K562 (cell line): ENCODE results near the gene DOCK7. TPM values are rescaled to one million over a fixed set of nuclear protein-coding genes. Genes with fewer than 3 reads are reported as not detected.

Experiments used
- ATAC-seq: fragments of 200-7000 bp; cut with Tn5 transposase; 3 replicates; pipeline ENCODE4 v1.9.1; 2020; ENCODE audit warnings: moderate library complexity
- BruUV-seq: library from RNA; stranded (reverse); fragments of 400-500 nt; replicated peaks from 2 replicates; lab custom pipeline; 2021; lab: Mats Ljungman, UMichigan
- CTCF ChIA-PET: fragments of 300-600 bp; formaldehyde crosslinking; extraction: SDS; loops from one replicate; lab custom pipeline; 2021; ENCODE audit warnings: low intra/inter-chr PET ratio; lab: Yijun Ruan, JAX
- POLR2A ChIA-PET: fragments of 300-600, 350-650 bp; sonication (Branson Sonifier 250); formaldehyde crosslinking; extraction: SDS; loops from one replicate; lab custom pipeline; 2021; ENCODE audit warnings: antibody characterized with exemption, inconsistent platforms; lab: Yijun Ruan, JAX
- DNase-seq, 4 experiments: peaks; one replicate each; pipeline versions ENCODE4 v3.0.0 to v3.0.0-alpha.2; 2011 to 2018; ENCODE audit warnings: low spot score in 3 of 4, mixed read lengths in 3 of 4; ENCODE audit errors: extremely low read depth in 1 of 4
- FAIRE-seq: peaks from 2 replicates; lab custom pipeline; 2011; peaks lifted over from hg19 to GRCh38; lab: Jason Lieb, UNC
- H2AFZ ChIP-seq: 2 replicates; pipeline ENCODE4 v1.6.0; 2011; ENCODE audit warnings: low read depth, low read length, control low read depth, inconsistent platforms
- H3K27ac ChIP-seq: fragments of 200-600 bp; 3 replicates; pipeline ENCODE4 v1.8.0; 2011; ENCODE audit warnings: low read depth, mild to moderate bottlenecking, control low read depth, inconsistent platforms, low read length, moderate library complexity, mixed read lengths; ENCODE audit errors: extremely low read depth
- H3K27me3 ChIP-seq, 2 experiments: fragments of 300-600 bp in 1 of 2; 2 replicates in 1 of 2; 3 replicates in 1 of 2; pipeline versions ENCODE4 v1.6.0 to v1.8.0; 2011; ENCODE audit warnings: inconsistent platforms in 2 of 2, low read length in 2 of 2, mild to moderate bottlenecking in 1 of 2, mixed read lengths in 1 of 2, moderate library complexity in 1 of 2; ENCODE audit not compliant: control insufficient read depth in 2 of 2, insufficient read depth in 2 of 2
- H3K36me3 ChIP-seq: fragments of 300-600 bp; 3 replicates; pipeline ENCODE4 v1.8.0; 2011; ENCODE audit warnings: mild to moderate bottlenecking, low read length, inconsistent platforms; ENCODE audit not compliant: control insufficient read depth, insufficient read depth
- H3K4me1 ChIP-seq, 2 experiments: fragments of 200-600 bp in 1 of 2; replicated peaks in 1 of 2; 2 replicates in 1 of 2; 3 replicates in 1 of 2; pipeline versions ENCODE4 v1.5.1 to v1.8.0; 2011; ENCODE audit warnings: inconsistent platforms in 2 of 2, low read length in 2 of 2, mild to moderate bottlenecking in 1 of 2, mixed read lengths in 1 of 2, moderate library complexity in 1 of 2; ENCODE audit not compliant: control insufficient read depth in 2 of 2, insufficient read depth in 2 of 2
- H3K4me2 ChIP-seq: 2 replicates; pipeline ENCODE4 v1.6.1; 2011; ENCODE audit warnings: low read length, control low read depth, inconsistent platforms, mixed read lengths; ENCODE audit not compliant: insufficient read depth
- H3K4me3 ChIP-seq: fragments of 200-600 bp; sonication (generic), shearing (Covaris generic); 2 replicates; pipeline ENCODE4 v1.5.1; 2016; ENCODE audit warnings: control low read depth, inconsistent platforms
- H3K79me2 ChIP-seq: fragments of 200-600 bp; 3 replicates; pipeline ENCODE4 v1.8.0; 2011; ENCODE audit warnings: low read length, inconsistent platforms; ENCODE audit not compliant: control insufficient read depth, insufficient read depth
- H3K9ac ChIP-seq, 2 experiments: 2 replicates each; pipeline versions ENCODE4 v1.6.0 to v1.6.1; 2011; ENCODE audit warnings: low read depth in 2 of 2, low read length in 2 of 2, control low read depth in 1 of 2, inconsistent platforms in 1 of 2, mild to moderate bottlenecking in 1 of 2, mixed read lengths in 1 of 2; ENCODE audit not compliant: insufficient read depth in 1 of 2
- H3K9me1 ChIP-seq: one replicate; pipeline ENCODE4 v1.6.0; 2011; ENCODE audit warnings: inconsistent platforms, mild to moderate bottlenecking, low read length, moderate library complexity; ENCODE audit not compliant: control insufficient read depth, insufficient read depth
- H3K9me3 ChIP-seq: replicated peaks from 2 replicates; pipeline ENCODE4 v1.5.1; 2011; ENCODE audit warnings: low read depth, low read length, inconsistent platforms; ENCODE audit not compliant: control insufficient read depth, insufficient read depth
- H4K20me1 ChIP-seq: replicated peaks from 2 replicates; pipeline ENCODE4 v1.6.1; 2011; ENCODE audit warnings: low read length, inconsistent platforms, mixed read lengths; ENCODE audit not compliant: control insufficient read depth, insufficient read depth
- HDAC8 ChIP-seq: fragments of 450-650 bp; IDR thresholded peaks from 2 replicates; pipeline ENCODE4 v1.6.1; 2016; ENCODE audit warnings: mild to moderate bottlenecking, missing genetic modification characterization, moderate library complexity, missing compliant biosample characterization
- JUN ChIP-seq, 2 experiments: sonication (generic) in 1 of 2; formaldehyde crosslinking in 1 of 2; IDR thresholded peaks; 2 replicates each; pipeline versions ENCODE4 v1.6.1 to v1.8.0; 2012 to 2022; ENCODE audit warnings: borderline replicate concordance in 2 of 2, mild to moderate bottlenecking in 2 of 2, improper control_type of control experiment in 1 of 2, low read depth in 1 of 2, low read length in 1 of 2, missing genetic modification reagents in 1 of 2
- MGA ChIP-seq: fragments of 450-650 bp; IDR thresholded peaks from 2 replicates; pipeline ENCODE4 v1.6.1; 2016; ENCODE audit warnings: mild to moderate bottlenecking, moderate library complexity
- RFX1 ChIP-seq: fragments of 450-650 bp; IDR thresholded peaks from 2 replicates; pipeline ENCODE4 v1.6.1; 2016; ENCODE audit warnings: mild to moderate bottlenecking, moderate library complexity
- TSHZ1 ChIP-seq: fragments of 250-450 bp; sonication (Bioruptor Pico); IDR thresholded peaks from 2 replicates; pipeline ENCODE4 v1.4.0; 2020; ENCODE audit warnings: mild to moderate bottlenecking, moderate library complexity
- WHSC1 ChIP-seq: IDR thresholded peaks from one replicate; pipeline ENCODE4 v1.6.1; 2012; ENCODE audit warnings: low read length, control low read depth, inconsistent platforms
- WGBS: fragments of 100-300 bp; shearing (Covaris generic); methylation state at CpG from one replicate; pipeline ENCODE4 v1.1.6; 2016; ENCODE audit warnings: low coverage, mixed read lengths; ENCODE audit not compliant: insufficient coverage; ENCODE audit errors: missing lambda C conversion rate; 5-methylcytosine and 5-hydroxymethylcytosine counted together
- in situ Hi-C: fragments of 300-500 bp; cut with MboI; formaldehyde crosslinking; loops from 4 replicates; pipeline ENCODE4 v1.15.0; 2018; ENCODE audit warnings: inconsistent platforms, mixed read lengths
- intact Hi-C: fragments of 100-400 bp; cut with micrococcal nuclease; formaldehyde crosslinking; loops from 2 replicates; pipeline ENCODE4 v1.14.2; 2022
- polyA plus RNA-seq, 8 experiments: library from polyadenylated mRNA; depleted of rRNA in 4 of 8; stranded (reverse) in 5 of 8; unstranded in 3 of 8; fragments of >200 nt; fragmentation: Nextera tagmentation in 2 of 8; fragmentation: Illumina TruSeq in 1 of 8; extraction: Ambion mirVana in 2 of 8; extraction: Trizol in 1 of 8; gene quantifications; 2 replicates each; pipeline versions ENCODE4 v1.2.1 to v1.2.3, GENCODE V29; 2011 to 2014; ENCODE audit warnings: inconsistent platforms in 1 of 8, missing spikeins in 1 of 8
- total RNA-seq, 7 experiments: library from RNA; depleted of rRNA in 6 of 7; stranded (reverse); fragments of >200 nt in 6 of 7; fragmentation: Illumina TruSeq in 2 of 7; extraction: Trizol in 2 of 7; gene quantifications; 2 replicates each; pipeline versions ENCODE4 v1.2.1 to v1.2.3, GENCODE V29; 2011 to 2021; ENCODE audit warnings: low replicate concordance in 1 of 7

The DOCK7 gene
- total and polyA plus RNA-seq, 9 of the 15 experiments (the other 6 are each of a cell fraction or from before 2014, with no cell fraction given), result 4.9 to 35.1 (median 12.6) TPM

DNA sequence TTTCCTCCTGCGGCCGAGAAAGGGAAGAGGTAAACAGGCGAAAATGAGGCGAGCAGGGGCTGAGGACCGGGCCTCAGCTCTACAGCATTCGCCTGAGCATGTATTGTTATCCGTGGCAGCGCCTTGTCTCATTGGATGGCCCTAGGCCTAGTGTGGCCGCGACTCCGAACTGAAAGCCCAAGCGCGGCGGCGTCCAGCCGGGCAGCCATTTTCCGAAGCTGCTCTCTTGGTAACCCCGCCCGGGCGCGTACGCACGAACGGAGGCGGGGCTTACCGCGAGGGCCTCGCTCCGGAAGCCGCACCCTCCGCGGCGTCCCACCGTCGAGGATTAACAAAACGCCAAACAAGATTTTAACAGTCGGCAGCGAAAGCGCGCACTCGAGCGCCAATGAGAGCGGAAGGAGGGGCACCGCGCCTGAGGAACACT is 252.1 kb downstream of the DOCK7 start:
- Histone ChIP-seq H3K9me1 (no peaks in the 10 kb centered on the region), H3K4me2 (peak overlapping the region; percentile 92), H3K36me3 (peaks cover 11% of the 10 kb centered on the region; the same call in 2 of the 3 replicates), H4K20me1 (peaks cover 6% of the 10 kb centered on the region; the same call in 1 of the 2 replicates), H3K4me1 (peaks cover 2 to 17% of the 10 kb centered on the region in 2 experiments; a peak in 4 of 5 replicates), H3K4me3 (peak overlapping the region; percentile 89), H3K79me2 (peaks cover 50% of the 10 kb centered on the region), H3K9ac (peak overlapping the region; percentile 97 to 99), H2AFZ (peak overlapping the region; percentile 81), H3K27me3 (peaks cover 0 to 5% of the 10 kb centered on the region in 2 experiments; a peak in 1 of 5 replicates), H3K9me3 (no peaks in the 10 kb centered on the region), H3K27ac (peak overlapping the region; percentile 97)
- peak; percentile 83; the same call in 2 of the 3 replicates for ATAC-seq
- BruUV-seq, result no TSS peak
- CTCF ChIA-PET, result no interaction called here
- no peak for FAIRE-seq
- DNase-seq, result no peak
- in situ Hi-C loops, result no loop called here
- intact Hi-C loops, result loop anchor here (5.0 kb wide), 1 partner anchor 1384 kb away; no protein-coding TSS in a partner anchor
- WGBS, result under 1% methylated on average over 44 of the region's 45 CpGs
- POLR2A ChIA-PET, result interaction anchor here (0.6 to 2.9 kb wide), 16 partner anchors 9 to 1387 kb away, joined by 3 to 12 read pairs (median 3); no protein-coding TSS in a partner anchor
- TF ChIP-seq MGA, result 0 out of 2 replicates have a peak, but pooled peaks have one; percentile 51
- no peak for TF ChIP-seq HDAC8
- no peak for TF ChIP-seq JUN (IDR thresholded peaks at IDR 0.05; ENCODE audit: borderline replicate concordance, low read depth, low read length)
- TF ChIP-seq JUN (CRISPR knock-in tag; IDR thresholded peaks at IDR 0.05; ENCODE audit: borderline replicate concordance), result no peak
- TF ChIP-seq TSHZ1, result no peak
- TF ChIP-seq WHSC1, result no peak
- TF ChIP-seq RFX1, result peak; percentile 32
